ENCODE measurements around the gene RPS23.
"Not testable (repeated sequence)": the region's sequence is repeated elsewhere in the genome, so short reads cannot be mapped to it uniquely, and the experiment has no call there.

The RPS23 gene

GRCh38 chr5:82267297-82267933, 10.7 kb downstream of the RPS23 start:
- peak in 5 of 11 experiments; percentile 13 to 66 (median 41); a peak in 5 of 22 replicates for TF ChIP-seq Cebpa-rat (IDR thresholded peaks at IDR 0.05)
- H3K27me3 ChIP-seq, H4K20me1 ChIP-seq, H3K4me3 ChIP-seq, H3K4me1 ChIP-seq, H3K27ac ChIP-seq, H3K4me2 ChIP-seq, H3K9ac ChIP-seq: not testable (repeated sequence)
- Histone ChIP-seq H3K9me3 (replicated peaks in 1 of 11) (peaks cover 36 to 43% (median 39%) of the 10 kb centered on the region in 11 experiments), H3K36me3 (peaks cover 22 to 45% (median 34%) of the 10 kb centered on the region in 11 experiments)

- H3K36me3 ChIP-seq, result peaks cover 20 to 37% (median 31%) of the 10 kb centered on the region in 11 experiments
- no peak overlapping the region for H3K4me3 ChIP-seq
- H3K4me1 ChIP-seq, result peaks cover 0 to 8% (median 0%) of the 10 kb centered on the region in 10 experiments; a peak in 4 of 20 replicates
- H3K4me2 ChIP-seq, result no peak overlapping the region
- H3K9ac ChIP-seq, result no peak overlapping the region
- no peaks in the 10 kb centered on the region for H4K20me1 ChIP-seq
- H3K27me3 ChIP-seq, result no peaks in the 10 kb centered on the region
- no peak overlapping the region for H3K27ac ChIP-seq
- H3K9me3 ChIP-seq (replicated peaks in 1 of 11), result peaks cover 36 to 40% (median 38%) of the 10 kb centered on the region in 11 experiments
- no peak for TF ChIP-seq Cebpa-rat (IDR thresholded peaks at IDR 0.05)
These were observed 13.1 kb downstream of the RPS23 start for GRCh38 chr5:82265047-82265446.

- Histone ChIP-seq H3K4me1 (peaks cover 0 to 66% (median 0%) of the 10 kb centered on the region in 10 experiments; a peak in 6 of 20 replicates), H3K27me3 (no peaks in the 10 kb centered on the region), H3K27ac (peak overlapping the region in 1 of 11 experiments; percentile 37; a peak in 2 of 22 replicates), H3K4me2 (peak overlapping the region in 2 of 11 experiments; percentile 53 to 79; a peak in 4 of 22 replicates), H4K20me1 (no peaks in the 10 kb centered on the region), H3K9me3 (replicated peaks in 1 of 11) (no peaks in the 10 kb centered on the region), H3K9ac (no peak overlapping the region), H3K4me3 (no peak overlapping the region), H3K36me3 (peaks cover 0 to 3% (median under 1%) of the 10 kb centered on the region in 11 experiments; a peak in 8 of 22 replicates)
- TF ChIP-seq Cebpa-rat (IDR thresholded peaks at IDR 0.05), result no peak
These were observed 18.9 kb downstream of the RPS23 start for GRCh38 chr5:82259172-82259800.

- H3K9me3 ChIP-seq (replicated peaks in 1 of 11), result no peaks in the 10 kb centered on the region
- no peak for TF ChIP-seq Cebpa-rat (IDR thresholded peaks at IDR 0.05)
- H3K27ac ChIP-seq, result peak overlapping the region in 2 of 11 experiments; percentile 70 to 77; a peak in 3 of 22 replicates
- H3K4me1 ChIP-seq, result peaks cover 0 to 69% (median 0%) of the 10 kb centered on the region in 10 experiments; a peak in 6 of 20 replicates
- H3K4me3 ChIP-seq, result no peak overlapping the region
- peaks cover 0 to 18% (median 12%) of the 10 kb centered on the region in 11 experiments; a peak in 10 of 22 replicates for H3K36me3 ChIP-seq
- H3K4me2 ChIP-seq, result peak overlapping the region in 3 of 11 experiments; percentile 15 to 79 (median 62); a peak in 4 of 22 replicates
- no peak overlapping the region for H3K9ac ChIP-seq
- H3K27me3 ChIP-seq, result no peaks in the 10 kb centered on the region
- H4K20me1 ChIP-seq, result no peaks in the 10 kb centered on the region
These were observed 20.4 kb downstream of the RPS23 start for GRCh38 chr5:82257729-82258128.

- Histone ChIP-seq H3K36me3 (peaks cover 0 to 18% (median 13%) of the 10 kb centered on the region in 11 experiments; a peak in 10 of 22 replicates), H3K27ac (peak overlapping the region in 3 of 11 experiments; percentile 63 to 77 (median 70); a peak in 5 of 22 replicates), H3K4me1 (peaks cover 0 to 69% (median 0%) of the 10 kb centered on the region in 10 experiments; a peak in 6 of 20 replicates), H3K4me2 (peak overlapping the region in 3 of 11 experiments; percentile 8 to 79 (median 62); a peak in 5 of 22 replicates), H4K20me1 (no peaks in the 10 kb centered on the region), H3K9me3 (replicated peaks in 1 of 11) (no peaks in the 10 kb centered on the region), H3K4me3 (no peak overlapping the region), H3K27me3 (no peaks in the 10 kb centered on the region), H3K9ac (peak overlapping the region in 2 of 11 experiments; percentile 55 to 64; a peak in 1 of 22 replicates)
- no peak for TF ChIP-seq Cebpa-rat (IDR thresholded peaks at IDR 0.05)
These were observed 20.9 kb downstream of the RPS23 start for GRCh38 chr5:82257247-82257646.

- Histone ChIP-seq H3K4me1 (peaks cover 0 to 69% (median 0%) of the 10 kb centered on the region in 10 experiments; a peak in 6 of 20 replicates), H3K9ac (peak overlapping the region in 3 of 11 experiments; percentile 38 to 64 (median 55); a peak in 5 of 22 replicates), H3K9me3 (replicated peaks in 1 of 11) (no peaks in the 10 kb centered on the region), H3K4me2 (peak overlapping the region in 3 of 11 experiments; percentile 8 to 79 (median 62); a peak in 5 of 22 replicates), H3K27me3 (no peaks in the 10 kb centered on the region), H3K27ac (peak overlapping the region in 3 of 11 experiments; percentile 63 to 77 (median 70); a peak in 6 of 22 replicates), H3K36me3 (peaks cover 0 to 18% (median 13%) of the 10 kb centered on the region in 11 experiments; a peak in 10 of 22 replicates), H4K20me1 (no peaks in the 10 kb centered on the region), H3K4me3 (no peak overlapping the region)
- no peak for TF ChIP-seq Cebpa-rat (IDR thresholded peaks at IDR 0.05)
These were observed 22.3 kb downstream of the RPS23 start for GRCh38 chr5:82255844-82256243.

GRCh38 chr5:82252744-82253143, 25.4 kb downstream of the RPS23 start:
- H3K36me3 ChIP-seq, result peaks cover 6 to 20% (median 14%) of the 10 kb centered on the region in 11 experiments; a peak in 14 of 22 replicates
- H3K9me3 ChIP-seq (replicated peaks in 1 of 11), result peaks cover 5 to 7% (median 6%) of the 10 kb centered on the region in 11 experiments
- no peak overlapping the region for H3K4me2 ChIP-seq
- H3K4me1 ChIP-seq, result peaks cover 0 to 39% (median 0%) of the 10 kb centered on the region in 10 experiments; a peak in 6 of 20 replicates
- H4K20me1 ChIP-seq, result no peaks in the 10 kb centered on the region
- no peak overlapping the region for H3K4me3 ChIP-seq
- no peak overlapping the region for H3K9ac ChIP-seq
- H3K27ac ChIP-seq, result no peak overlapping the region
- H3K27me3 ChIP-seq, result no peaks in the 10 kb centered on the region
- TF ChIP-seq Cebpa-rat (IDR thresholded peaks at IDR 0.05), result no peak

- no peak for TF ChIP-seq Cebpa-rat (IDR thresholded peaks at IDR 0.05)
- peaks cover 18 to 27% (median 26%) of the 10 kb centered on the region in 11 experiments for H3K9me3 ChIP-seq (replicated peaks in 1 of 11)
- no peaks in the 10 kb centered on the region for H4K20me1 ChIP-seq
- no peak overlapping the region for H3K4me3 ChIP-seq
- H3K4me1 ChIP-seq, result no peaks in the 10 kb centered on the region
- H3K36me3 ChIP-seq, result peaks cover 0 to 11% (median 5%) of the 10 kb centered on the region in 11 experiments; a peak in 6 of 22 replicates
- H3K9ac ChIP-seq, result no peak overlapping the region
- H3K4me2 ChIP-seq, result no peak overlapping the region
- no peaks in the 10 kb centered on the region for H3K27me3 ChIP-seq
- no peak overlapping the region for H3K27ac ChIP-seq
These were observed 31.1 kb downstream of the RPS23 start for GRCh38 chr5:82246960-82247574.

Measured in BLaER1 treated with 17β-estradiol and CSF1 and Interleukin-3, amounts not matched to agents 10 nM and 100 nM (cell line).